GM19099 (cell line): ENCODE measurements around the gene OR2A14.

Experiments used
- POLR2A ChIP-seq: IDR thresholded peaks from 3 replicates; pipeline ENCODE4 v1.6.1; 2011; ENCODE audit warnings: low read depth; ENCODE audit not compliant: insufficient read length; ENCODE audit errors: extremely low read depth

The OR2A14 gene, protein sequence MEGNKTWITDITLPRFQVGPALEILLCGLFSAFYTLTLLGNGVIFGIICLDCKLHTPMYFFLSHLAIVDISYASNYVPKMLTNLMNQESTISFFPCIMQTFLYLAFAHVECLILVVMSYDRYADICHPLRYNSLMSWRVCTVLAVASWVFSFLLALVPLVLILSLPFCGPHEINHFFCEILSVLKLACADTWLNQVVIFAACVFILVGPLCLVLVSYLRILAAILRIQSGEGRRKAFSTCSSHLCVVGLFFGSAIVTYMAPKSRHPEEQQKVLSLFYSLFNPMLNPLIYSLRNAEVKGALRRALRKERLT

DNA sequence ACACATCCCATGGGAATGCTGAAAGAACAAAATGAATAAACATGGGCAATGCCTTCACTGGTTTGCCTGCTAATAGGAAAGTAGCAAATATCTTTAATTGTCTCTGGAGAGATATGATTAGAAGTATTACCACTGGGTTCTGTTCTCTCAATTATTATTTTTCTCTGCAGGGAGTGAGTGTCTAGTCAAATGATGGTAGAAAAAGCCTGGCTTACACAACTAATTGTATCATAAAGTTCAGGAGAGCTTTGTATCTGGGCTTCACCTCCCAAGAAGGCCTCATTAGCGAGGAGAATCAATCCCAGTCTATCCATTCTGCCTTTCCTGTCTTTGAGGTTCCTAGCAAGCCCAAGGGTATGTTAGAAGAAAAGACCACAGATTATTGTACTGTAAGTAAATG is at the start of gene OR2A14:
Gene OR2A14 (plus strand): TSS at position 301 of the 400 bp plus-strand sequence. CDS start 5,937 bp downstream, outside the sequence.
- no peak for TF ChIP-seq POLR2A

DNA sequence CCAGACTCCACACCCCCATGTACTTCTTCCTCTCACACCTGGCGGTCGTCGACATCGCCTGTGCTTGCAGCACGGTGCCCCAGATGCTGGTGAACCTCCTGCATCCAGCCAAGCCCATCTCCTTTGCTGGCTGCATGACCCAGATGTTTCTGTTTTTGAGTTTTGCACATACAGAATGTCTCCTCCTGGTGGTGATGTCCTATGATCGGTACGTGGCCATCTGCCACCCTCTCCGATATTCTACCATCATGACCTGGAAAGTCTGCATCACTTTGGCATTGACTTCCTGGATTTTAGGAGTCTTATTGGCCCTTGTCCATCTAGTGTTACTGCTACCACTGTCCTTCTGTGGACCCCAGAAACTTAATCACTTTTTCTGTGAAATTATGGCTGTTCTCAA is 48.6 kb upstream of the OR2A14 start:
- no peak for TF ChIP-seq POLR2A

DNA sequence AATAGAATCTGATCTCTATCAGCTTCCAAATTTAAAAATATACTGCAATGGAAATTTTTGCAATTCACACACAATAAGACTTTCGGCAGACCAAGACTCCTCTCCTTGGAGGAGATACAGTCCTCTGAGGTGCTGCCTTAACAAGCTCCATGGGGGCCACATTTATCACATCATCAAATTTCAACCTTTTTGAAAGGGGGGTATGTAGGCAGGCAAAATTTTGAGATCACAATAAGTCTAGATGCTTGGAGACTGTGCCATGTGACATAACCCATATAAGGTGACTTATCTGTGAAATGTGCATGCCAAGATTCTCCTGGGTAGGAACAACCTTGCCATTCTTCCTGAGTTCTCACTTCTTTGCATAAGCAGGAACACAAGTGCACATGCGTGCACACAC is 37.0 kb upstream of the OR2A14 start, which contains the start of gene OR2A12:
Gene OR2A12 (plus strand): TSS at position 301 of the 400 bp plus-strand sequence. CDS start 8,830 bp downstream, outside the sequence.
- no peak for TF ChIP-seq POLR2A

GRCh38 chr7:144086730-144087129 is 36.2 kb upstream of the OR2A14 start:
- no peak for TF ChIP-seq POLR2A

DNA sequence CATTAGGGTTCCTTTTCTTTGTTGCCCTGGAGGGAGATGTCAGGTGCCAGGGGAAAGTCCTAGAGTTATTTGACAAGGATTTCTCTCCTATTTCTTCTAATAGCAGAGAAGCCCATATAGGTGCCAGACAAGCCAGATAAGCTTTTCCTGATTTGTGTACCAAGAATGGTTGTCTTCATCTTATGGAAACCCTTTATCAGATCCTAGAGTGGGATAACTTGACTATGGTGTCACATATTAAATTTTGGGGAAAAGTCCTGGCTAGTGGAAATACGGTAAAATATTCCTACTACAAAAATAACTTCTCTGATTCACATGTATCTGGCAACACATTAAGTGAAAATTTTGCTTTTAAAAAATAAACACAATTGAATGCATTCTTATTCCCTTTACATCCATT is 35.7 kb upstream of the OR2A14 start:
- no peak for TF ChIP-seq POLR2A

DNA sequence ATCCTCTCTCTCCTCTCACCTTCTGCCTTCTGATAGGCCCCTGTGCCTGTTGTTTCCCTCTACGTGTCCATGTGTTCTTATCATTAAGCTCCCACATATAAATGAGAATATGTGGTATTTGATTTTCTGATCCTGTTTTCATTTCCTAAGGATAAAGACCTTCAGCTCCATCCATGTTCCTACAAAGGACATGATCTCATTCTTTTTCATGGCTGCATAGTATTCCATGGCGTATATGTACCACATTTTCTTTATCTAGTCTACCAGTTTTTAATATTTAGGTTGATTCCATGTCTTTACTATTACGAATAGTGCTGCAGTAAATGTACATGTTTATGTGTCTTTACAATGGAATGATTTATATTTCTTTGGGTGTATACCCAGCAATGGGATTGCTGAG is 32.3 kb upstream of the OR2A14 start:
- no peak for TF ChIP-seq POLR2A

GRCh38 chr7:144098776-144099175 is 24.2 kb upstream of the OR2A14 start:
- no peak for TF ChIP-seq POLR2A

GRCh38 chr7:144100607-144101006 is 22.4 kb upstream of the OR2A14 start:
- TF ChIP-seq POLR2A, result no peak

DNA sequence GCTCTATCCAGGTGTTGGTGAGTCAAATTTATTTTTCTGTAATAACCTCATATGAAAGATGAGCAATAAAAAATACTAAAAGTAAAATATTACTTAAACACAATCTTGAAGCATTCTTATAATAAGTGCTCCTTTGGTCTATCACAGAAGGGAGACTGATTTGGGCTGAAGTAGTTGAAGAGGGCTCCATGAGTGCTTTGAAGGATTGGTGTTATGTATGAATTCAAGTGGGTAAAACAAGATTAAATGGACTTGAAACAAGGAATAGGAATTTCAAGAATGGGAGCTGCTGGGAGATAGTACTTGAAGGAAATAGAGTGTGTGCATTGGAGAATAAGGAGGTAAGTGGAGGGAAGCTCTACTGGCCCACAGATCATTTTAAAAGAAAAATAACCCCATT is 20.9 kb upstream of the OR2A14 start:
- TF ChIP-seq POLR2A, result no peak

GRCh38 chr7:144105211-144105610 is 17.8 kb upstream of the OR2A14 start:
- TF ChIP-seq POLR2A, result no peak

DNA sequence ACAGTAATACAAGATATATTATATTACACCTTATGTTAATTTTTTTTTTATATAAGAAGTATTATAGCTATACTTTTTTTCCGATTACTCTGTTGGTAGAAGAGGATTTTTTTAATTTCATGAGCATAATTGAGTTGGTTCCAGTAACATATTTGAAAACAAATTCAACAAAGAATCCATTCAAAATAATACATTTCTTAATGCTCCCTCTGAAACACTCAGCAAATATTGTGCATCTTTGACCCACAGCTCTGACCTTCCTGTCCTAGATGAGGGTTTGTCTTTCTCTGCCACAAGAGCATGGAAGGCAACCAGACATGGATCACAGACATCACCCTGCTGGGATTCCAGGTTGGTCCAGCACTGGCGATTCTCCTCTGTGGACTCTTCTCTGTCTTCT is 13.7 kb upstream of the OR2A14 start, which contains the start of gene OR2A2:
Gene OR2A2 (plus strand): TSS at position 301 of the 400 bp plus-strand sequence. CDS start 0 bp downstream, at position 301.
- TF ChIP-seq POLR2A, result no peak

DNA sequence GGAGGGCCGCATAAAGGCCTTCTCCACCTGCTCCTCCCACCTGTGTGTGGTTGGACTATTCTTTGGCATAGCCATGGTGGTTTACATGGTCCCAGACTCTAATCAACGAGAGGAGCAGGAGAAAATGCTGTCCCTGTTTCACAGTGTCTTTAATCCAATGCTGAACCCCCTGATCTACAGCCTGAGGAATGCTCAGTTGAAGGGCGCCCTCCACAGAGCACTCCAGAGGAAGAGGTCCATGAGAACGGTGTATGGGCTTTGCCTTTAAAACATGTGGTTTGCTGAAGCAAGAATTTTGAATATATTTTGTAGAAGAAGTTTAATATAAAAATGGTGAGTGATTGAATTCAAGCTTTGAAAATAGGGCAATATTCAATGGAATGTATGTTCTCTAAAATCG is 12.7 kb upstream of the OR2A14 start:
- TF ChIP-seq POLR2A, result no peak

DNA sequence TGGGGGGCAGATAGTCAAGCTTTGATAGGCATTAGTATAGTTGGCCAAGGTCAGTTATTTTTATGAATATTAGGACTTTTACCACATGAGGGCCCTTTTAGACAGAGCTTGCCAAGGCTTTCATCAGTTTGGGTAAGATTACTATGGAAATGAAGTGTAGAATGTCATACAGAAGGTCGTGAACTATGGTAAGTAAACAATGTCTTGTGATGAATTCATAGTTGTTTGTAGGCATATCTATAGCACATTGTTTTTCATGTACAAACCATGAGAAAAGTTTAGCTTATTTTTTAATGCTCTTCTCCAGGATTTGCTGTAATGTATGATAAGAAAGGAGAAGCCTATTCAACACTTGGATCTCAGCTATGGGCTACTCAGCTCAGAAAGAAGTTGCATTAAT is 9.3 kb upstream of the OR2A14 start:
- no peak for TF ChIP-seq POLR2A

DNA sequence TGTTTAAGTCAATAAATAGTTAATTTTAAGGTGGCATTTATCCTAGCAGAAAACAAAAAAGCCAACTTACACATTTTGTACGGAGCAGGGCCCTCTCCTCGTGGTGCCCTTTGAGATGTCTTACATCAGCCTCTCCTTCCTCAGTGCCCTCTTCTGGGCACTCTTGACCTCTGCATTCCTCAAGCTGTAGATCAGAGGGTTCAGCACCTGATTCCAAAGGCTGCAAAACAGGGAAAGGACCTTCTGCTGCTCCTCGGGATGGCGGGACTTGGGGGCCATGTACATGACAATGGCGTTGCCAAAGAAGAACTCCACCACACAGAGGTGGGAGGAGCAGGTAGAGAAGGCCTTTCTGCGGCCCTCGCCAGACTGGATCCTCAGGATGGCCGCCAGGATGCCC is 4.6 kb upstream of the OR2A14 start:
- no peak for TF ChIP-seq POLR2A

DNA sequence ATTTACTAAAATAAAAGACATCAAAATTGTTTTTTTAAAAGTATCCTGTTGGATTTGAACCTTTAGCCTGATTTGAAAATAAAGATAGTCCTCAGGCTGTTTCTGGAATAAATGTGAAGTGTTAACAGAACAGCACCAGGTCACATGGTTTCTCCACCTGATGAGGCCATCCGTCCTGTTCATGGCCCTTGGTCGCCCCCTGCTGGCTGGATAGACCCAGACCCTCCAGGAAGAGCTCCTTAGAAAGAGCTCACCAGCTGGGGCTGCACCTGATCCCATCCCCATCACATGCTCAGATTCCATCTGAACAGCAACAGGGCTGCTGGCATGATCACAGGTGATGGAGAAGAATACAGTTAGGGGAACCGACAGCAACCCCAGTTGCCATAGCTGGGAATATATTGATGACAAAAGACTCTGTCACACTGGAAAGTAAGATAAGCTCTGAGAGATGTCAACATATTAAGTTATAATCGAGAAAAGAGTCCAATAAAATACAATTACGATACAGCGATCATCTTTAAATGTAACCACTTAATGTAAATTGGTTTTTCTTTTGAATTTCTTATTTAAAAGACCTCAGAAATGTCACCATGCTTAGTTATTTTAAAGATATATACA is 4.8 kb downstream of the OR2A14 start:
- TF ChIP-seq POLR2A, result no peak

GRCh38 chr7:144130730-144131129 is 7.8 kb downstream of the OR2A14 start:
- no peak for TF ChIP-seq POLR2A

DNA sequence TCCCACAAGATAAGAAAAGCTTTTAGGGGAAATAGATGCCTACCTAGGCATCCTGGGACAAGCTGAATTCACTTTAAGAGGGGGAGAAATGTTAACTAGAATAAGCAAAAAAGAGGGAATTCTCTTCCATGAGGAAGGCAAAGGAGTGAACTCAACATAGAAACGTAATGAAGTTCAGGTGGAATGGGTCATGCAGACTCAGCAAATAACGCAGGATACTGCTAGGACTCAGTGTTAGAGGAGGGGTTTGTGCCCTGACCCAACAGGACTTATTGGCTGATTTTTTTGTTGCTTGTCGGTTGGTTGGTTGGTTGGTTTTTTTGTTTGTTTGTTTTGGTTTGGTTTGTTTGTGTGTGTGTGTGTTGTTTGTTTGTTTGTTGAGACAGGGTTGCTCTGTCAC is 9.3 kb downstream of the OR2A14 start:
- no peak for TF ChIP-seq POLR2A

DNA sequence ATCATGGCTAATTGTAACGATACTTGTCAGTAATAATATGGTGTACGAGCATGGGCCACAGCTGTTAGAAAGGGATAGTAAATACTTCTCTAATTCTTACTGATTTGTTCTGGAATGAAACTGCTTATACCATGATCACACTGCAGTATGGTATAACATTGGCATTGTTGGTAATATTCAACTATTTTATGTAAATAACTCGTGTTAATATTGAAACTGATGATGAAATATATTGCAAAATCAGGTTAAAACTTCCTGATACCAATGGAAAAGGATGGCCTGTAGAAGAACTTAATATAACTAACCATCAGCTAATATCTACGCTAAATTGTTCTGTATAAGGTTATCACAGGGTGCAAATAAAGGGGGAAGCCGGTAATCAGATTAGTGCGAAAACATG is 10.3 kb downstream of the OR2A14 start:
- TF ChIP-seq POLR2A, result no peak
